Panc1 (cell line): ENCODE results near the gene STK32C. TPM values are rescaled to one million over a fixed set of nuclear protein-coding genes. Genes with fewer than 3 reads are reported as not detected.

Experiments
- ATAC-seq: fragments of 200-7000 bp; cut with Tn5 transposase; 2 replicates; pipeline ENCODE4 v1.9.1; 2020; ENCODE audit warnings: mild to moderate bottlenecking, moderate library complexity
- BruUV-seq: library from RNA; stranded (reverse); fragments of 400-500 nt; replicated peaks from 2 replicates; lab custom pipeline; 2021; lab: Mats Ljungman, UMichigan
- CTCF ChIA-PET: fragments of 300-600 bp; sonication (Branson Sonifier 250); formaldehyde crosslinking; loops from one replicate; lab custom pipeline; 2022; ENCODE audit warnings: antibody characterized with exemption; lab: Charles Lee
- POLR2A ChIA-PET: fragments of 300-600 bp; sonication (Branson Sonifier 250); formaldehyde crosslinking; loops from one replicate; lab custom pipeline; 2022; ENCODE audit warnings: antibody characterized with exemption; lab: Charles Lee
- DNase-seq: peaks from one replicate; pipeline ENCODE4 v3.0.0-alpha.2; 2010; ENCODE audit warnings: low read depth, low spot score
- H3K27ac ChIP-seq: 2 replicates; pipeline ENCODE4 v1.5.1; 2011; ENCODE audit warnings: mild to moderate bottlenecking, low read length, inconsistent platforms
- H3K27me3 ChIP-seq: fragments of 200-500 bp; sonication (Bioruptor generic); 2 replicates; pipeline ENCODE4 v1.6.0; 2014; ENCODE audit warnings: low read length, inconsistent platforms; ENCODE audit not compliant: control insufficient read depth, insufficient read depth
- H3K36me3 ChIP-seq: fragments of 200-500 bp; sonication (Bioruptor generic); 2 replicates; pipeline ENCODE4 v1.5.1; 2014; ENCODE audit warnings: inconsistent platforms, mild to moderate bottlenecking, low read length, moderate library complexity; ENCODE audit not compliant: control insufficient read depth, insufficient read depth
- H3K4me1 ChIP-seq: 2 replicates; pipeline ENCODE4 v1.5.1; 2011; ENCODE audit warnings: inconsistent platforms, mild to moderate bottlenecking, low read length, moderate library complexity; ENCODE audit not compliant: control insufficient read depth, insufficient read depth
- H3K4me3 ChIP-seq, 2 experiments: 2 replicates each; pipeline ENCODE4 v1.5.1; 2011 to 2012; ENCODE audit warnings: low read depth in 2 of 2, low read length in 2 of 2, mild to moderate bottlenecking in 2 of 2, inconsistent platforms in 1 of 2, moderate library complexity in 1 of 2
- H3K9me3 ChIP-seq: fragments of 200-500 bp; sonication (Bioruptor generic); 2 replicates; pipeline ENCODE4 v1.5.1; 2014; ENCODE audit warnings: low read depth, mild to moderate bottlenecking, inconsistent platforms, low read length, moderate library complexity; ENCODE audit not compliant: control insufficient read depth, insufficient read depth
- POLR2AphosphoS5 ChIP-seq: IDR thresholded peaks from 2 replicates; pipeline ENCODE4 v1.6.1; 2012; ENCODE audit warnings: mild to moderate bottlenecking, low read depth, low read length, moderate library complexity
- SIN3A ChIP-seq: IDR thresholded peaks from 2 replicates; pipeline ENCODE4 v1.6.1; 2012; ENCODE audit warnings: low read depth, mild to moderate bottlenecking, low read length, moderate library complexity, borderline replicate concordance; ENCODE audit not compliant: insufficient read depth
- TCF7L2 ChIP-seq: IDR thresholded peaks from 2 replicates; pipeline ENCODE4 v1.6.1; 2011; ENCODE audit warnings: mild to moderate bottlenecking, low read depth, low read length, inconsistent platforms
- in situ Hi-C: cut with HindIII; loops from 2 replicates; pipeline ENCODE4 v1.10.0; 2016; ENCODE audit warnings: low sequenced_read_pairs, low pct_unique_long_range_greater_than_20kb
- intact Hi-C: fragments of 100-400 bp; cut with micrococcal nuclease; formaldehyde crosslinking; loops from one replicate; pipeline ENCODE4 v1.10.0; 2022; ENCODE audit not compliant: unreplicated experiment
- total RNA-seq: library from RNA; stranded (reverse); gene quantifications from one replicate; pipeline ENCODE4 v1.2.1, GENCODE V29; 2021; ENCODE audit not compliant: unreplicated experiment
- TF ChIP-seq, protein P1 (sequence below): fragments of 450-650 bp; IDR thresholded peaks from 2 replicates; pipeline ENCODE4 v1.5.1; 2017; ENCODE audit warnings: mild to moderate bottlenecking
- TF ChIP-seq, protein P2 (sequence below), 2 experiments: IDR thresholded peaks; 2 replicates each; pipeline ENCODE4 v1.6.1; 2011 to 2012; ENCODE audit warnings: low read depth in 2 of 2, control low read depth in 1 of 2, low read length in 1 of 2, mild to moderate bottlenecking in 1 of 2, moderate library complexity in 1 of 2; ENCODE audit not compliant: insufficient read depth in 1 of 2

The STK32C gene
- total RNA-seq, 1 experiment from 2014 or later: 53.7 TPM

DNA sequence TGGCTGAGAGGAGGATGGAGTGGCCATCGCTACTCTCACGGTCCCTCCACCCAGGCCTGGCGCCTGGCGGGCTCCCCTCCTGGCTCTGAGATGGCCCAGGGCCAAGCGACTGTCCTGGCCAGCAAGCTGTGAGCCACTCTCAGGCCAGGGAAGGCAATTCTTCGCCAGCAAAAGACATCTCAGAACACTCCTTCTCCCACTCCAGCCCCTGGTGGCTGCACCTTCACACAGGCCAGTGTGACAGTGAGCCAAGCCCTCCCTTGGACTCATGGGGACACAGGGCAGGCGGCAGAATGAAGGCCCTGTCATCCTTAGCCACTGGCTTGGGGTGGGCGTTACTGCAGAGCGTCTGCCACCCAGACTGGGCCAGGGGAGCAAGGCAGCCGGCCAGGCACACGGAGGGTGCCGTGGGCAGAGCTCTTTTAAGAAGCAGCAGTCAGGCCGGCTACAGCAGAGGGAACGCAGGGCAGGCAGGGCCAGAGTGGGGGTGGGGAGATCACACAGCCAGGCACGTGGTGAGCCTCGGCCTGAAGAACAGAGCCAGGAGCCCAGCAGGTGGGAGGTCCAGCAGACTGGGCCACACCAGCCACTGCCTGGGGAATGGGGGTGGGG lies 14.4 kb downstream of the STK32C start:
- TF ChIP-seq, protein P1, sequence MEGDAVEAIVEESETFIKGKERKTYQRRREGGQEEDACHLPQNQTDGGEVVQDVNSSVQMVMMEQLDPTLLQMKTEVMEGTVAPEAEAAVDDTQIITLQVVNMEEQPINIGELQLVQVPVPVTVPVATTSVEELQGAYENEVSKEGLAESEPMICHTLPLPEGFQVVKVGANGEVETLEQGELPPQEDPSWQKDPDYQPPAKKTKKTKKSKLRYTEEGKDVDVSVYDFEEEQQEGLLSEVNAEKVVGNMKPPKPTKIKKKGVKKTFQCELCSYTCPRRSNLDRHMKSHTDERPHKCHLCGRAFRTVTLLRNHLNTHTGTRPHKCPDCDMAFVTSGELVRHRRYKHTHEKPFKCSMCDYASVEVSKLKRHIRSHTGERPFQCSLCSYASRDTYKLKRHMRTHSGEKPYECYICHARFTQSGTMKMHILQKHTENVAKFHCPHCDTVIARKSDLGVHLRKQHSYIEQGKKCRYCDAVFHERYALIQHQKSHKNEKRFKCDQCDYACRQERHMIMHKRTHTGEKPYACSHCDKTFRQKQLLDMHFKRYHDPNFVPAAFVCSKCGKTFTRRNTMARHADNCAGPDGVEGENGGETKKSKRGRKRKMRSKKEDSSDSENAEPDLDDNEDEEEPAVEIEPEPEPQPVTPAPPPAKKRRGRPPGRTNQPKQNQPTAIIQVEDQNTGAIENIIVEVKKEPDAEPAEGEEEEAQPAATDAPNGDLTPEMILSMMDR: no peak
- TF ChIP-seq TCF7L2 (no peak), POLR2AphosphoS5 (no peak), SIN3A (no peak)
- TF ChIP-seq, protein P2, sequence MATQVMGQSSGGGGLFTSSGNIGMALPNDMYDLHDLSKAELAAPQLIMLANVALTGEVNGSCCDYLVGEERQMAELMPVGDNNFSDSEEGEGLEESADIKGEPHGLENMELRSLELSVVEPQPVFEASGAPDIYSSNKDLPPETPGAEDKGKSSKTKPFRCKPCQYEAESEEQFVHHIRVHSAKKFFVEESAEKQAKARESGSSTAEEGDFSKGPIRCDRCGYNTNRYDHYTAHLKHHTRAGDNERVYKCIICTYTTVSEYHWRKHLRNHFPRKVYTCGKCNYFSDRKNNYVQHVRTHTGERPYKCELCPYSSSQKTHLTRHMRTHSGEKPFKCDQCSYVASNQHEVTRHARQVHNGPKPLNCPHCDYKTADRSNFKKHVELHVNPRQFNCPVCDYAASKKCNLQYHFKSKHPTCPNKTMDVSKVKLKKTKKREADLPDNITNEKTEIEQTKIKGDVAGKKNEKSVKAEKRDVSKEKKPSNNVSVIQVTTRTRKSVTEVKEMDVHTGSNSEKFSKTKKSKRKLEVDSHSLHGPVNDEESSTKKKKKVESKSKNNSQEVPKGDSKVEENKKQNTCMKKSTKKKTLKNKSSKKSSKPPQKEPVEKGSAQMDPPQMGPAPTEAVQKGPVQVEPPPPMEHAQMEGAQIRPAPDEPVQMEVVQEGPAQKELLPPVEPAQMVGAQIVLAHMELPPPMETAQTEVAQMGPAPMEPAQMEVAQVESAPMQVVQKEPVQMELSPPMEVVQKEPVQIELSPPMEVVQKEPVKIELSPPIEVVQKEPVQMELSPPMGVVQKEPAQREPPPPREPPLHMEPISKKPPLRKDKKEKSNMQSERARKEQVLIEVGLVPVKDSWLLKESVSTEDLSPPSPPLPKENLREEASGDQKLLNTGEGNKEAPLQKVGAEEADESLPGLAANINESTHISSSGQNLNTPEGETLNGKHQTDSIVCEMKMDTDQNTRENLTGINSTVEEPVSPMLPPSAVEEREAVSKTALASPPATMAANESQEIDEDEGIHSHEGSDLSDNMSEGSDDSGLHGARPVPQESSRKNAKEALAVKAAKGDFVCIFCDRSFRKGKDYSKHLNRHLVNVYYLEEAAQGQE (IDR thresholded peaks at IDR 0.05; ENCODE audit: insufficient read depth in 1 of 2, low read depth in 2 of 2, low read length in 1 of 2): no peak
- POLR2A ChIA-PET: interaction anchor here (0.5 kb wide), 1 partner anchor 15 kb away, joined by 3 read pairs; the partner anchor contains the start of gene STK32C
- no TSS peak for BruUV-seq
- intact Hi-C loops: no loop called here
- in situ Hi-C loops: no loop called here
- H3K4me1 ChIP-seq: peaks cover 10% of the 10 kb centered on the region
- no peak overlapping the region for H3K27ac ChIP-seq
- peaks cover 5% of the 10 kb centered on the region; the same call in 1 of the 2 replicates for H3K9me3 ChIP-seq
- H3K4me3 ChIP-seq: no peak overlapping the region
- no peaks in the 10 kb centered on the region; the same call in 1 of the 2 replicates for H3K27me3 ChIP-seq
- DNase-seq (no peak), ATAC-seq (peak; percentile 11; the same call in 1 of the 2 replicates)
- CTCF ChIA-PET: no interaction called here
- H3K36me3 ChIP-seq: no peaks in the 10 kb centered on the region

DNA sequence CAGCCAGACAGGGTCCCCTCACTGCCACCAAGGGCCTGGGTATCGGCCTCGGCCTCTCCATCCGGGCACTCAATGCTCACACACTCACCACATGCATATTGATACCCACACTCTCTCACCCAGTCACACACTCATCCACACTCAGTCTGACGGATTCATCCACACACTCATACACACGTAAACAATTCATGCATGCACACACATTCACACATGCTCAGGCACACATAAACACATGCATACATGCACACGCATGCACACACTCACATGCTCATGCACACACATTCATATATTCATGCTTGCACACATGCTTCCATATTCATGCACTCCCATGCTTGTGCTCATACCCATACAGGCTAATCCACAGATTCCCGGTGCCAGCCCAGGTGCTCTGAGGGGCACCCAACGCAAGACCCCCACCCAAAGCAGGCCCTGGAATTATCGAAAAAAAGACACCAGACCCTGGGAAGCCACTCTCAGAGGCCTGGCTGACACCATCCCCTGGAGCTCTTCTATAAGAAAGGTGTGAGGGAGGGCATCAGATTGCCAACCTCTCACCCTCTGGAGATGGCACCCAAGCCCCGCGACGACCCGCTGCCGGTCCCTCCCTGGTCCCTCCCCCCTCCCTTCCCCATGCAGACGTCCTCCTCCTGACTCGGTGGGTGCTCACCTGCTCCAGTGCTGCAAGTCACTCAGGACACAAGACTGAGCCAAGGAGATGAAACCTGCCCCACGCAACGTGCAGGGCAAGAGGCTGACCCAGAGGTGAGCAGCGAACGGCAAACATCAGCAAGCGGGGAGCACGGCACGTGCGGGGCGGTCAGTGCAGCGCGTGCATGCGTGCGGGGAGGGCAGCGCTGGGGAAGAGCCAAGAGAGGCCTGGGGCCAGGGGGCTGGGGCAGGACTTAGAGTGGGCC lies 15.2 kb downstream of the STK32C start:
- POLR2A ChIA-PET: interaction anchor here (0.5 kb wide), 1 partner anchor 15 kb away, joined by 3 read pairs; the partner anchor contains the start of gene STK32C
- BruUV-seq: no TSS peak

More for the DNA sequence above, 15.2 kb downstream of the STK32C start:
- H3K4me1 ChIP-seq: peaks cover 3% of the 10 kb centered on the region
- DNase-seq: no peak
- H3K9me3 ChIP-seq: peaks cover 5% of the 10 kb centered on the region; the same call in 1 of the 2 replicates
- in situ Hi-C loops: no loop called here
- TF ChIP-seq SIN3A (no peak), POLR2AphosphoS5 (no peak), TCF7L2 (no peak)
- TF ChIP-seq, protein P2 (IDR thresholded peaks at IDR 0.05; ENCODE audit: insufficient read depth in 1 of 2, low read depth in 2 of 2, low read length in 1 of 2): no peak
- TF ChIP-seq, protein P1: no peak
- no peak overlapping the region for H3K4me3 ChIP-seq
- CTCF ChIA-PET: no interaction called here
- intact Hi-C loops: no loop called here
- no peaks in the 10 kb centered on the region; the same call in 1 of the 2 replicates for H3K27me3 ChIP-seq
- no peak for ATAC-seq
- H3K27ac ChIP-seq: no peak overlapping the region
- no peaks in the 10 kb centered on the region for H3K36me3 ChIP-seq
